Astrocyte of the cerebellum (primary cell): ENCODE measurements around the gene ZIC2.
A peak's percentile ranks its signal among the peaks of the same experiment; 100 is the strongest.

Experiments
- DNase-seq: peaks from one replicate; pipeline ENCODE4 v3.0.0-alpha.2; 2011; ENCODE audit warnings: low read depth
- H3K4me3 ChIP-seq: 2 replicates; pipeline ENCODE4 v1.5.1; 2011; ENCODE audit warnings: mild to moderate bottlenecking, low read depth, low read length, moderate library complexity
- in situ Hi-C: cut with HindIII; loops from 2 replicates; pipeline ENCODE4 v1.10.0; 2017; ENCODE audit warnings: low sequenced_read_pairs
- TF ChIP-seq, protein P1 (sequence below): IDR thresholded peaks from 2 replicates; pipeline ENCODE4 v1.5.1; 2012; ENCODE audit warnings: low read length, low read depth, moderate library complexity, mild to moderate bottlenecking; ENCODE audit errors: missing control alignments

Gene ZIC2

DNA sequence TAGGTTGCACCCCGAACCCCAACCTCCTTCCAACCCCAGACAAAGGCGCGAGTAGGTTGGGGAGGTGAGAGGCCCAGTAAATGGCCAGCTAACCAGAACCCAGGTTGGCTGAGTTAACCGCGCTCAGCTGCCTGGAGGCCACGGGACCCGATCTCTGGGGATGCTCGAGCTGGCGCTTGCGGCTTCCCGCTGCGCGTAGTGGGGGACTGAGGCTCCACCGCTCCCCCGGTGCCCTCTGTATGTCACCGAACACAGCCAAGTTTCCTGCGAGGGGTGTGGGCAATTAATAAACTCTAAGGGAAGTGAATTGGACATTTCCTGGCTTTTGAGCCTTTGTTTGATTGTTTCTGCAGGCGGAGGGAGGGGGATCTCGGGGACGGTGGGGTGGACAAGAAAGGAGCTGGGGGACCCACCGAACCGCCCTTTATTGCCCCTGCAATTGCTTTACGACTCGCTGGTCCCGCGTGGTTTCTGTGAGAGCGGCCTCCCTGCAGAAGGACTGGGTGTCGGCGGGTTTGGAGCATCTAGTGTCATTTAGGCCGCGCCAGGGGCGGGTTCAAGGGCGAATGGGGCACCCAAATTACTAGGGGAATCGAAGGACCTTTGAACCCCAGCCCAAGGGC, 6.5 kb upstream of the ZIC2 start:
- in situ Hi-C loops = loop anchor here (25.0 kb wide), 1 partner anchor 262 kb away; no protein-coding TSS in a partner anchor
- DNase-seq = no peak
- TF ChIP-seq, protein P1, sequence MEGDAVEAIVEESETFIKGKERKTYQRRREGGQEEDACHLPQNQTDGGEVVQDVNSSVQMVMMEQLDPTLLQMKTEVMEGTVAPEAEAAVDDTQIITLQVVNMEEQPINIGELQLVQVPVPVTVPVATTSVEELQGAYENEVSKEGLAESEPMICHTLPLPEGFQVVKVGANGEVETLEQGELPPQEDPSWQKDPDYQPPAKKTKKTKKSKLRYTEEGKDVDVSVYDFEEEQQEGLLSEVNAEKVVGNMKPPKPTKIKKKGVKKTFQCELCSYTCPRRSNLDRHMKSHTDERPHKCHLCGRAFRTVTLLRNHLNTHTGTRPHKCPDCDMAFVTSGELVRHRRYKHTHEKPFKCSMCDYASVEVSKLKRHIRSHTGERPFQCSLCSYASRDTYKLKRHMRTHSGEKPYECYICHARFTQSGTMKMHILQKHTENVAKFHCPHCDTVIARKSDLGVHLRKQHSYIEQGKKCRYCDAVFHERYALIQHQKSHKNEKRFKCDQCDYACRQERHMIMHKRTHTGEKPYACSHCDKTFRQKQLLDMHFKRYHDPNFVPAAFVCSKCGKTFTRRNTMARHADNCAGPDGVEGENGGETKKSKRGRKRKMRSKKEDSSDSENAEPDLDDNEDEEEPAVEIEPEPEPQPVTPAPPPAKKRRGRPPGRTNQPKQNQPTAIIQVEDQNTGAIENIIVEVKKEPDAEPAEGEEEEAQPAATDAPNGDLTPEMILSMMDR = no peak
- no peak overlapping the region for H3K4me3 ChIP-seq

DNA sequence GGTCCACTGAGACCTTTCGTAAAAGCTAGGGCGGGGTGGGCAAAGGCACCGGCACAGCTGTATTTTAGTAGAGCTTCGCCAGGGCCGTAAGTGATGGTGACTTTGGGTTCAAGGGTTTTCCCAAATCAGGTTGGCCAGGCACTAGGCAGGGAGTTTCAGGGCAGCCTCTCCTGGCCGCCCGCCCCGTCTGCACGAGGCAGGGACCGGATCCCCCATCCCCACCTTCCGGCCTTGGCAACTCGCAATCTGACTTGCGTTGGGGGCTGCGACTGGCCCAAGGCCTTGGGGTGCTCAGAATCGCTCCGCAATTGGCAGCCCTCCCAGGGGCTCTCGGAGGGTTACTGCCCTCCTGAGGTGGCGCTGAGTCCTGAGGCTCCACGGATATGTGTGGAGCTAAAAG, 6.0 kb upstream of the ZIC2 start:
- in situ Hi-C loops = loop anchor here (25.0 kb wide), 1 partner anchor 262 kb away; no protein-coding TSS in a partner anchor
- H3K4me3 ChIP-seq = no peak overlapping the region
- DNase-seq = no peak
- TF ChIP-seq, protein P1 = peak; percentile 4

DNA sequence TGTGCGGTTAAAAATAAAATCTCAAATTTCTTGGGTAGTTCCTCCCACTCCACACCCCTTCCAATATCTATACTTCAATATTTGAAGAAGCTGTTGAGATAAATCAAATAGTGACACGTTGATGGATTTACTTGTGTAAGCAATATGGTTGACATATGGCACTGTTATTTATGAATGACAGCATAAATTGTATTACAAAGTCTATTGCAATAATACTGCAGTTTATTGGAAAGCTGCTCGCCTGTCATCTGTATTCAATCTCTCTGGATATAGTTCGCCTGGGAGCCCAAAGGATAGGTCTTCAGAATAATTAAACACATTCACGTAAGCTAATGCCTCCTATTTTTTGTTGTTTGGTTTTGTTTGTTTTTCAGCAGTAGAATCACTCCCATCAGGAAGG, 5.0 kb upstream of the ZIC2 start:
- in situ Hi-C loops = loop anchor here (25.0 kb wide), 1 partner anchor 261 kb away; no protein-coding TSS in a partner anchor
- H3K4me3 ChIP-seq = no peak overlapping the region
- DNase-seq = no peak
- TF ChIP-seq, protein P1 = no peak

DNA sequence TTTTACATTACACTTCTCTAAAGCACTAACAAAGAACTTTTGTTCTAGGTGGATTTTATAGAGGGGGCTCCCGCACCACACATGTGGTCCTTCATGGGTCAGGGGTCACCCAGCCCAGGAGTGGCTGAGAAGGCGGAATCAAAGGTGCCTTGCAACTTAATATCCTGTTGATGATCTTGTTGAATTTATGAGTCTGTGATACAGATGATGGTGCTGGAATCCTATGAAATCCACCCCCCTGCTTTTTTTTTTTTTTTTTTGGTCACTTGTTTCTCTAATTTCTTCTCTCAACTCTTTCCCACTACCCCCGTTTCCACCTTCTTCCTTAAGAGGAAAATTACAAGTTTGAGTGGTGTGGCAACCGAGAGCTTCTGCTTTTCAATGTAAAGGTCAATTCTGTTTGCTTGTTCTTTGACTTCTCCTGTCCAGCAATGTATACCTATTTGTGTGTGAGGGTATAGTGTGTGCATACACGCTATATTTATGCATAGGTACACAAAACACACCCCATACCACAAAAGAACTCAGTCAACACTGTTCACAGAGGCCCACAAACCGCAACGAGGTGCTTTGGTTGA, 4.2 kb upstream of the ZIC2 start:
- in situ Hi-C loops = loop anchor here (25.0 kb wide), 1 partner anchor 260 kb away; no protein-coding TSS in a partner anchor
- H3K4me3 ChIP-seq = peak overlapping the region; percentile 64
- TF ChIP-seq, protein P1 = no peak
- no peak for DNase-seq

DNA sequence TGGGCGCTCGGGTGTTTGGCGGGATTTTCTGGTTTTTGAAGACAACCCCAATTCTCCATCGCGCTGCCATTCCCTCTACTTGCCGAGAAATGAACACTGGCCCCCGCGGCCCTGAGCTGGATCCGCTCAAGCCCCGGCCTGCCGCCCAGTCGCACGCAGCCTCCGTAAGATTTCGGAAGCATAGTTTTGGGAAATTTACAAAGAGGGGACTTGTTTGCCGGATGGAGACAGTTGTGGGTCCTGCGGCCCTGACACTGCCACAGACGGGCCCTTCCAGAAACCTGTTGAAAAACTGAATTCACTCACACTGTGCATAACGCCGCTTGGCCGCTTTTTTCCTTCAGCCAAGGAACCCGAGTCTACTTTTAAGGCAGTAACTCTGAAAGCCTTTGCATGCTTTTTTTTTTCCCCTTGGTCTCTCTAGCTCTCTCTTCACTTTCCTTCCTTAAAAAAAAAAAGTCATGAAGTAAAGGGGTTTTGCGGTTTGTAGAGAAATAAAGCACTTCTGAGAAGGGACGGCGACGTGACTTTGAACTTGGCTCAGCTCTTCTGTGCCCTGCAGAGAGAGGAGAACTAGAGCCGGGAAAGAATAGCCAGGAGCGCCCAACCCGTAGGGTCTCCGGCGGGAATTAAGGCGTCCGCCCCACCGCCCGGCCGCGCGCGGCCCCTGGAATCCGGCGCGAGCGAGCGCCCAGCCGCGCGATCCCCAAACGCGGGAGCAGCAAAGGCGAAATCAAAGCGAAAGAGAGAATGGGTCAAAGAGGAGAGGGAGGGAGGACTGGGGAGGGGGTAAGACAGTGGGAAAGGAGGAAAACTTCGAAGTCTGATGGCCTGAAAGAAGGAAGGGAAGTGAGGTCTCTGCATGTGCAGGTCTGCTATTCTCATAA, 3.4 kb upstream of the ZIC2 start:
- in situ Hi-C loops = loop anchor here (25.0 kb wide), 1 partner anchor 259 kb away; no protein-coding TSS in a partner anchor
- peak overlapping the region; percentile 64 for H3K4me3 ChIP-seq
- TF ChIP-seq, protein P1 = no peak
- no peak for DNase-seq

DNA sequence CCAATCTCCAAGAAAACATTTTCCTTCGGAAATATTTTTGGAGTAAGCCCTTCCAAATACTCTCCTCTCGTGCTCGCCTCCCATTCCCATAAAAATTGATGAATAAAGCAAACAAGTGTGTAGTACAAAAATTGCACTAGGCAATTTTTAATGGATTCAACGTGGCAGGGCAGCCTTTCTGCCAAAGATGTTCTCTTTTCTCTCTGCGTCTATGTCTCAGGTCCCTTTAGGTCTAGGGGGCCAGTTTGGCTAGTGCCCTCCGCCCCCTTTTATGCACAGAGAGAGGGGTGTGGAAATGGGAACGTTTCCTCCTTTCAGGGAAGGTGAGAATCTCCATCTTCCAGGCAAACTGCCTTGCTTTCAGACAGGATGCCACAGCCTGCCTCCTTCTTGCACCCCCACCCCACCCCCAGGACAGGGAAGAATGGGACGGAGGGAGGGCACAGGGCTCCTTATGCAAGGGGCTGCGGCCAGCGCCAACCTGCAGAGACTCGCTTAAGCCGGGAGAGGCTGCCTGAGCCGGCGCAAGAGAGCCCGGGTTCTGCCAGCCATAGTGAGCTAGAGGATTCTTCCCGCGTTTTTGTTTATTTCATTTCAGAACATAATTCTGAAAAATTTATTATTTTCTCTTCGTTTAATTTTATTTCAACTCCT, 2.7 kb upstream of the ZIC2 start:
- peak overlapping the region; percentile 64 for H3K4me3 ChIP-seq
- in situ Hi-C loops = loop anchor here (25.0 kb wide), 1 partner anchor 258 kb away; no protein-coding TSS in a partner anchor
- TF ChIP-seq, protein P1 = no peak
- DNase-seq = no peak
